Measurements from ENCODE around the gene GUCY2F. TPM values are rescaled to one million over a fixed set of nuclear protein-coding genes. Genes with fewer than 3 reads are reported as not detected.

Gene GUCY2F
- total RNA-seq, 1 experiment from 2014 or later = not detected

GRCh38 chrX:109511113-109511512 lies 29.2 kb upstream of the GUCY2F start:
- BruUV-seq (replicated peaks) = no TSS peak
- ATAC-seq = no peak
- Histone ChIP-seq H3K36me3 (ENCODE audit: control insufficient read depth in 1 of 2, insufficient read depth in 2 of 2, low read length in 2 of 2) (no peaks in the 10 kb centered on the region), H3K9ac (ENCODE audit: low read length) (no peak overlapping the region), H2AFZ (ENCODE audit: low read depth, low read length, poor library complexity, severe bottlenecking) (no peak overlapping the region), H3K4me1 (ENCODE audit: control insufficient read depth in 1 of 2, insufficient read depth in 2 of 2, low read length in 2 of 2) (no peaks in the 10 kb centered on the region), H3K4me2 (ENCODE audit: low read length) (no peak overlapping the region), H3K4me3 (replicated peaks in 1 of 2; ENCODE audit: low read depth in 1 of 2, low read length in 2 of 2) (no peak overlapping the region), H3K27me3 (ENCODE audit: insufficient read depth, low read length) (no peaks in the 10 kb centered on the region), H3K9me2 (ENCODE audit: insufficient read depth) (no peaks in the 10 kb centered on the region), H3K79me2 (ENCODE audit: insufficient read depth, low read length) (no peaks in the 10 kb centered on the region), H4K20me1 (ENCODE audit: insufficient read depth) (no peaks in the 10 kb centered on the region), H3K9me3 (ENCODE audit: control insufficient read depth in 1 of 2, insufficient read depth in 1 of 2, low read depth in 1 of 2, low read length in 2 of 2) (no peaks in the 10 kb centered on the region), H3K27ac (ENCODE audit: low read depth, low read length) (no peak overlapping the region)
- CTCF ChIA-PET = no interaction called here
- RAD21 ChIA-PET (ENCODE audit: low non-redundant PET in 1 of 2, low total read pairs in 2 of 2, uncharacterized antibody in 2 of 2, unreplicated experiment in 2 of 2) = no interaction called here
- no peak for DNase-seq (ENCODE audit: low read depth, low spot score)
- TF ChIP-seq CTCF (IDR thresholded peaks at IDR 0.05 in 2 of 3, conservative IDR thresholded peaks at IDR 0.05 in 1 of 3; ENCODE audit: borderline replicate concordance in 1 of 3, insufficient read depth in 1 of 3, low read depth in 2 of 3, low read length in 2 of 3) (no peak), YY1 (IDR thresholded peaks at IDR 0.05; ENCODE audit: extremely low read depth, insufficient replicate concordance, low read depth, low read length) (no peak), JUND (IDR thresholded peaks at IDR 0.05) (no peak)
- intact Hi-C loops (cut with micrococcal nuclease) = no loop called here
- POLR2A ChIA-PET = no interaction called here

DNA sequence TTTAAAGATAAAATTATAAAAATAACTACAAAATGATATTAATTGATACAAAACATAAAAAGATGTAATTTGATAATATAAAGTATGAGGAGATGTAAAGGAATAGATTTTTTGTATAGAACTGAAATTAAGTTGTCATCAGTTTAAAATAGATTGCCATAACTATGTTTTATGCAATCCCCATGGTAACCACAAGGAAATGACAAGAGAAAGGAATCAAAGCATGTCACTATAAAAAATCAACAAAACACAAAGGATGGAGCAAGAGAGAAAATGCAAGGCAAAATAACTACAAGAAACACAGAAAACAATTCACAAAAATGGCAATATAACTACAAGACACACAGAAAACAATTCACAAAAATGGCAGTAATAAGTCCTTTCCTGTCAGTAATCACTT lies 27.0 kb upstream of the GUCY2F start:
- DNase-seq (ENCODE audit: low read depth, low spot score) (no peak), ATAC-seq (no peak)
- POLR2A ChIA-PET = no interaction called here
- intact Hi-C loops (cut with micrococcal nuclease) = no loop called here
- no peaks in the 10 kb centered on the region for H3K4me1 ChIP-seq (ENCODE audit: control insufficient read depth in 1 of 2, insufficient read depth in 2 of 2, low read length in 2 of 2)
- H3K27me3 ChIP-seq (ENCODE audit: insufficient read depth, low read length) = no peaks in the 10 kb centered on the region
- no peak overlapping the region for H3K4me3 ChIP-seq (replicated peaks in 1 of 2; ENCODE audit: low read depth in 1 of 2, low read length in 2 of 2)
- H2AFZ ChIP-seq (ENCODE audit: low read depth, low read length, poor library complexity, severe bottlenecking) = no peak overlapping the region
- H3K9me3 ChIP-seq (ENCODE audit: control insufficient read depth in 1 of 2, insufficient read depth in 1 of 2, low read depth in 1 of 2, low read length in 2 of 2) = no peaks in the 10 kb centered on the region
- no TSS peak for BruUV-seq (replicated peaks)
- RAD21 ChIA-PET (ENCODE audit: low non-redundant PET in 1 of 2, low total read pairs in 2 of 2, uncharacterized antibody in 2 of 2, unreplicated experiment in 2 of 2) = no interaction called here
- CTCF ChIA-PET = no interaction called here
- no peaks in the 10 kb centered on the region for H3K79me2 ChIP-seq (ENCODE audit: insufficient read depth, low read length)
- no peaks in the 10 kb centered on the region for H4K20me1 ChIP-seq (ENCODE audit: insufficient read depth)
- no peak overlapping the region for H3K9ac ChIP-seq (ENCODE audit: low read length)
- no peak overlapping the region for H3K4me2 ChIP-seq (ENCODE audit: low read length)
- H3K36me3 ChIP-seq (ENCODE audit: control insufficient read depth in 1 of 2, insufficient read depth in 2 of 2, low read length in 2 of 2) = no peaks in the 10 kb centered on the region
- H3K27ac ChIP-seq (ENCODE audit: low read depth, low read length) = no peak overlapping the region
- no peaks in the 10 kb centered on the region for H3K9me2 ChIP-seq (ENCODE audit: insufficient read depth)
- TF ChIP-seq, protein P1, sequence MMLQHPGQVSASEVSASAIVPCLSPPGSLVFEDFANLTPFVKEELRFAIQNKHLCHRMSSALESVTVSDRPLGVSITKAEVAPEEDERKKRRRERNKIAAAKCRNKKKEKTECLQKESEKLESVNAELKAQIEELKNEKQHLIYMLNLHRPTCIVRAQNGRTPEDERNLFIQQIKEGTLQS (IDR thresholded peaks at IDR 0.05) = no peak
- no peak for TF ChIP-seq EZH2 (IDR thresholded peaks at IDR 0.05)
- no peak for TF ChIP-seq EZH2phosphoT487 (IDR thresholded peaks at IDR 0.05; ENCODE audit: borderline replicate concordance)
- TF ChIP-seq, protein P2, sequence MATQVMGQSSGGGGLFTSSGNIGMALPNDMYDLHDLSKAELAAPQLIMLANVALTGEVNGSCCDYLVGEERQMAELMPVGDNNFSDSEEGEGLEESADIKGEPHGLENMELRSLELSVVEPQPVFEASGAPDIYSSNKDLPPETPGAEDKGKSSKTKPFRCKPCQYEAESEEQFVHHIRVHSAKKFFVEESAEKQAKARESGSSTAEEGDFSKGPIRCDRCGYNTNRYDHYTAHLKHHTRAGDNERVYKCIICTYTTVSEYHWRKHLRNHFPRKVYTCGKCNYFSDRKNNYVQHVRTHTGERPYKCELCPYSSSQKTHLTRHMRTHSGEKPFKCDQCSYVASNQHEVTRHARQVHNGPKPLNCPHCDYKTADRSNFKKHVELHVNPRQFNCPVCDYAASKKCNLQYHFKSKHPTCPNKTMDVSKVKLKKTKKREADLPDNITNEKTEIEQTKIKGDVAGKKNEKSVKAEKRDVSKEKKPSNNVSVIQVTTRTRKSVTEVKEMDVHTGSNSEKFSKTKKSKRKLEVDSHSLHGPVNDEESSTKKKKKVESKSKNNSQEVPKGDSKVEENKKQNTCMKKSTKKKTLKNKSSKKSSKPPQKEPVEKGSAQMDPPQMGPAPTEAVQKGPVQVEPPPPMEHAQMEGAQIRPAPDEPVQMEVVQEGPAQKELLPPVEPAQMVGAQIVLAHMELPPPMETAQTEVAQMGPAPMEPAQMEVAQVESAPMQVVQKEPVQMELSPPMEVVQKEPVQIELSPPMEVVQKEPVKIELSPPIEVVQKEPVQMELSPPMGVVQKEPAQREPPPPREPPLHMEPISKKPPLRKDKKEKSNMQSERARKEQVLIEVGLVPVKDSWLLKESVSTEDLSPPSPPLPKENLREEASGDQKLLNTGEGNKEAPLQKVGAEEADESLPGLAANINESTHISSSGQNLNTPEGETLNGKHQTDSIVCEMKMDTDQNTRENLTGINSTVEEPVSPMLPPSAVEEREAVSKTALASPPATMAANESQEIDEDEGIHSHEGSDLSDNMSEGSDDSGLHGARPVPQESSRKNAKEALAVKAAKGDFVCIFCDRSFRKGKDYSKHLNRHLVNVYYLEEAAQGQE (IDR thresholded peaks at IDR 0.05; ENCODE audit: low read depth) = no peak
- TF ChIP-seq ELF1 (IDR thresholded peaks at IDR 0.05; ENCODE audit: borderline replicate concordance, low read depth) = no peak
- TF ChIP-seq CTCF (IDR thresholded peaks at IDR 0.05 in 2 of 3, conservative IDR thresholded peaks at IDR 0.05 in 1 of 3; ENCODE audit: borderline replicate concordance in 1 of 3, insufficient read depth in 1 of 3, low read depth in 2 of 3, low read length in 2 of 3) = no peak
- no peak for TF ChIP-seq FOSL1 (IDR thresholded peaks at IDR 0.05; ENCODE audit: low read depth)
- TF ChIP-seq EGR1 (IDR thresholded peaks at IDR 0.05; ENCODE audit: low read depth) = no peak
- no peak for TF ChIP-seq ZFX (IDR thresholded peaks at IDR 0.05)
- no peak for TF ChIP-seq RAD21 (IDR thresholded peaks at IDR 0.05; ENCODE audit: low read depth)
- TF ChIP-seq, protein P3, sequence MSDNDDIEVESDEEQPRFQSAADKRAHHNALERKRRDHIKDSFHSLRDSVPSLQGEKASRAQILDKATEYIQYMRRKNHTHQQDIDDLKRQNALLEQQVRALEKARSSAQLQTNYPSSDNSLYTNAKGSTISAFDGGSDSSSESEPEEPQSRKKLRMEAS (IDR thresholded peaks at IDR 0.05) = no peak
